GM20000 (cell line): ENCODE measurements around the gene ABCB7.
A peak's percentile ranks its signal among the peaks of the same experiment; 100 is the strongest.
"Not testable (repeated sequence)": the region's sequence is repeated elsewhere in the genome, so short reads cannot be mapped to it uniquely, and the experiment has no call there.

Source experiments
- DNase-seq: peaks from one replicate; pipeline ENCODE4 v3.0.0; 2012; ENCODE audit warnings: low spot score
- CTCF ChIP-seq: IDR thresholded peaks from 2 replicates; pipeline ENCODE4 v1.5.1; 2012; ENCODE audit warnings: mild to moderate bottlenecking, control low read depth; ENCODE audit errors: extremely low read depth, missing control alignments

The ABCB7 gene

GRCh38 chrX:75155827-75156525, at the start of gene ABCB7:
Gene ABCB7, minus strand, starts transcription at chrX:75156283. Its CDS starts 11 bp downstream, at chrX:75156272.
- no peak for TF ChIP-seq CTCF
- DNase-seq = peak; percentile 39

GRCh38 chrX:75188415-75189206, 32.5 kb upstream of the ABCB7 start:
- DNase-seq = not testable (repeated sequence)

GRCh38 chrX:75181721-75182120, 25.6 kb upstream of the ABCB7 start:
- no peak for DNase-seq
- TF ChIP-seq CTCF = no peak

GRCh38 chrX:75179536-75180293, 23.6 kb upstream of the ABCB7 start:
- not testable (repeated sequence) for DNase-seq

GRCh38 chrX:75172257-75172890, 16.3 kb upstream of the ABCB7 start:
- DNase-seq = not testable (repeated sequence)

GRCh38 chrX:75158054-75158453, 2.0 kb upstream of the ABCB7 start:
- DNase-seq = no peak

GRCh38 chrX:75156531-75156945, 455 bp upstream of the ABCB7 start:
- TF ChIP-seq CTCF = no peak
- no peak for DNase-seq

More at GRCh38 chrX:75158054-75158453, 2.0 kb upstream of the ABCB7 start:
- no peak for TF ChIP-seq CTCF

- no peak for TF ChIP-seq CTCF
- peak; percentile 2 for DNase-seq
Observed at GRCh38 chrX:75155447-75155826, 646 bp downstream of the ABCB7 start.
